HUDEP-2 (cell line): ENCODE results near the gene HPS4.

Experiments
- DNase-seq, 76 experiments: peaks; one replicate each; lab custom pipeline; 2025; ENCODE audit not compliant: unreplicated experiment in 76 of 76; lab: John Stamatoyannopoulos, UW

Gene HPS4

DNA sequence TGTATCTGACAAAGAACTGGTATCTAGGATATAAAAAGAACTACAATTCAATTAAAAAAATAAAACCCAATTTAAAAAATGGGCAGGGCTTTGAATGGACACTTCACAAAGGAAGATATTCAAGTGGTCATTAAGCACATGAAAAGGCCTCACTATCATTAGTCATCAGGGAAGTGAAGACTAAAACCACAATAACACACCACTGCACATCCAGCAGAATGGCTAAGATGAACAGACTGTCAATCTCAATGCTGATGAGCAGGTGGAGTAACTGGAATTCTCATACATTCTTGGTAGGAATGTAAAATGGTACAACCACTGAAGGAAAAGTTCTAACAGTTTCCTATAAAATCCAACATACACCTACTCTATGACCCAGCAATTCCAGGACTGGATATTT lies 8.9 kb downstream of the HPS4 start:
- DNase-seq, result peak in 1 of 76 experiments; percentile 8

- DNase-seq, result no peak
These were observed 12.1 kb downstream of the HPS4 start for GRCh38 chr22:26471522-26471921.

DNA sequence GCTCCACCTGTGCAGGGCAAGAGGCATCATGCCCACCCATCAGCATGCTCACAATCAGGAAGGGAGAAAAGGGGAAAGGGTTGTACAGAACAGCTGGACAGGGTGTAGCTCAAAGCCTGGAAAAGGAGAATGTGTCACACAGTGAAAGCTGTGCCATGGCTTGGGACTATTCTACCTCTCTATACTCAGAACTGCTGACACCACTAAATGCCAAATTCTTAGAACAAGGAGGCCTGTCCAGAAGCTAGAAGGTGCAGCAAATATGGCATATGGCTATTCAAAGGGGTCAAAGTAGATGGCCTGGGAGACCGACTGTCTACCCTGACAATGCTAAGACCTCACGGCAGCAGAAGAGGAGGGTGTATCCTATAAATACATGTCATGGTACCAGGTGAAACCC lies 12.8 kb downstream of the HPS4 start:
- DNase-seq, result no peak

DNA sequence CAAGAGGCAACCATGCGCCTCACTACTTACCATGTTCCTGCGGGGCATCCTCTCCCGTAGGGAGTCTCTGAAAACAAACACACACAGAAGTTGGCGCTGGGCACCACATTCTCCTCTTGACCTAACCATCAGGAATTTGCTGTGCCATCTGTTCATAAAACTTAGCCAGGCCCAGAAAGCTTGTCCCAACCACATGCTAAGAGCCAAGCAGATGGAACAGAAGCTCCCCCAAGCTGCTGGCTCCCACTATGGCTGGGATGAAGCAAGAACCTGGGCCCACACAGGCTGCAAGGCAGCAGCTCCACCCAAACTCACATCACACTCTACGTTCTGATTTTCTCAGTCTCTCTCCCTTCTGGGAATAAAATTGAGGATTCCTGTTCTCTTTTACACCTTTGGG lies 17.4 kb downstream of the HPS4 start:
- no peak for DNase-seq

DNA sequence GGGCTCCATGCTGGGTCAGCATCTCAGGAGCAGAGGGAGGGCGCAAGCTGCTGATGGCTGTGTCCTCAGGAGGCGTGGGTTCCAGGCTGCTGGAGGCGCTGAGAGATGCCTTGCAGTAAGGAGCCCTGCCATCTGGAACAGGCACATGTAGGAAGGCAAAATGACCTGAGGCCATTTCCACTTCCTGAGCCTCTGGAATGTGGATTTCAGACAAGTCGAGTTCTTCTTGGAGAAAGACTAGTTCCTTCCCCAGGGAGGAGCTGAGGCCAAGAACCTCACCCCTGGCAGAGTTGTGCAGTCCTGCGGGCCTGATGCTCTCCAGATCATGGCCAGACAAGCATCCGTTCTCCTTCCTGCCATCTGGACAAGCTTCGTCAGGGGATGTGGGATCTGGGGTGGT lies 19.3 kb downstream of the HPS4 start:
- no peak for DNase-seq

DNA sequence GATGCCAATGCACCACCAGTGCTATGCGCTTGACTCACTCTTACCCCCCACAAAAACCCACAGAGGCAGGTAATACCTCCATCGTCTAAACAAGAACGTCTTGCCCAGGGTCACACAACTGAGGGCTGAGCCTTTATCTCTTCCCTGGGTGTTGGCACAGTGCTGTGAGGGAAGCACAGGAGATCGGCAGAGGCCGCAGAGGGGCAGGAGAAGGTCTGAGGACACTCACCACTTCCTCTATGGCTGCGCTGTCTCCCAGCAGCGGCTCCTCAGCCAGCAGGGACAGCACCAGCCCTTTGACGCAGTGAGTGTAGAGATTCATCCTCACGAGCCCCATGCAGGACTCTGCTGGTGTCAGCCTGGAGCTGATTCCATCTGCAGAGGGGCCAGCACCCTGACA lies 19.9 kb downstream of the HPS4 start:
- no peak for DNase-seq

GRCh38 chr22:26463101-26463661 lies 20.4 kb downstream of the HPS4 start:
- no peak for DNase-seq

- no peak for DNase-seq
These were observed 20.9 kb downstream of the HPS4 start for GRCh38 chr22:26462641-26463040.

DNA sequence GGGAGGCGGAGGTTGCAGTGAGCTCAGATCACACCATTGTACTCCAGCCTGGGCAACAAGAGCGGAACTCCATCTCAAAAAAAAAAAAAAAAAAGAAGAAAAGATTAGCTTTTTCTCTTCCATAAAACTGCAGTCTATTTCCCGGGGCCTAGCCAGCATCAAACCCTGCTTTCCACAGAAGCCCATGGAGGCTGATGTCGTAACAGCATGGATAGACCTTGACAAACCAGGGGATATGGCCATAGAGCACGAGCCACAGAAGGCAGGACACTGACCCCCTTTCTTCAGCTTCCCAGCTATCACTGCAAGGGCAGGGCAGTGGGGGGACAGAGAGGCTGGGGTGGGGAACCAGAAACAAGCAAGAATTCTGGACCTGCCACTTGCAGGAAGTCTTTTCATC lies 21.5 kb downstream of the HPS4 start:
- no peak for DNase-seq

DNA sequence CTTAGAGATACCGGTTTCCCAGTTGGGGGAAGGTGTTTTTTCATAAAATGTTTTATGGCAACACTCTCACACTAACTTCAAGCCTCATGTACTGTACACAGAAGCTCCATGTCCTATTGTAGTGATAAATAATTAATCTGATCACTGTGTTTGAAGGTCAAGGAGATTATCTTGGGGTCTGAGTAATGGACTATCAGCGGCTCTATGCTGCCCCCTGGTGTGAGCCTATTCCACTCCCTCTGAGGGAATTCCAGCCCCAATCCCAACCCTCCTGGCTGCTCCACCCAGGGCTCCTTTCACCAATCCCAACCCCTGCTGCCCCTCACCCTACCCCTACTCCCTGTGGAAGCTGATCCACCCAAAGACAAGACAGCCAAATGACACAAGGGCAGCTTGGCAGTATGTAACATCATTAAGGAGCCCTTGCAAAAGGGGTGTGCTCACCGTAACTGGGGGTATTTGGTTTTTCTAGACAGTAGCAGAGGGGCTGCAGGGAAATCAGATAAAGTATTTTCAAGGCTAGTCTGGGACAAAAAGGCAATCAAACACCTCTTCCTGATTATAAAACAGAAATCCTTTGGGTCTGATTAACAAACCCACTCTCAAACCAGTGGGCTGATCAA lies 22.3 kb downstream of the HPS4 start:
- peak in 31 of 76 experiments; percentile 6 to 51 (median 22) for DNase-seq

DNA sequence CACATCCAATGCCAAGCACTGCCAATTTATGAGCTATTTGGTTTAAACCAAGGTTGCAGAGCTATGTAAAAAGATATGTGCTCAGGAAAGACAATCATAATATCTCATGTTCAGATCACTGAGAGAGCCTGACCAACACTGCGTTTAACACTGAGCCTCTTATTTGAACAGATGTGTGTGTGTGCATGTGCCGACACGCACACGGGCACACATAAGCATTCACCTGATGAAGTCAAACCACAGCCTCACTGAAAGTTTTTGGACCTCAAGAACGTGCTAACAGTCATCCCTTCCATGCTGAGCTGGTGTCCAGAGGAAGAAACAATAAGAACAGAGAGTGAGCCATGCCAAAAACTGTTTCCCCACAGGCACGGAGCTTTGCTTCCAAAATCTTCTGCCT lies 23.4 kb downstream of the HPS4 start:
- DNase-seq, result no peak

DNA sequence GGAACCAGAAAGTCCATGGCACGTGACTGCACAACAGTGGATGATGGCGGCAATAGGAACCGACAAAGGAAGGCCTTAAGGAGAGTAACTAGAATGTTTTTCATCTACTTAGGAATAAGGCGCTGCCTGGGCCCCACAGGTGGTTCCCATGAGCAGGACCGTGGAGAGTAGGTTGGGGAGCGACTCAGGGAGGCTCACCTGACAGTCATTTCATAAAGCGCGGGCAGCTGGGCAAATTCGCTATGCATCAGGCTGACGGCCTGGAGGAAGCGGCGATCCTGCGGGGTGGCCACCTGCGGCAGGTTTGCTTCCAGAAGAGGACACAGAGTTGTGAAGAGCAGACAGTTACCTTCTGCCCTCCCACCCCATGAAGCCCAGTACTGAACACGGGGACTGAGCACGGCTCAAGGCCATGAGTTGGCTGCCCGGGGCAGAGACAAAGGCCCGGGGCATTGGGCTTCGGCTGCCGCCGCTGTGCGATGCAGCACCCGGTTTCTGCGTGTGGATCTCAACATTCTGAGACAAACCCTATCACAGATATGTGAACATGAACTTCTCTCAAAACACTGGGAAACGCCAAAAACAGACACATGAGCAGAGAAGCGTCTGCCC lies 25.8 kb downstream of the HPS4 start:
- DNase-seq, result no peak

- no peak for DNase-seq
These were observed 29.6 kb downstream of the HPS4 start for GRCh38 chr22:26453812-26454500.

DNA sequence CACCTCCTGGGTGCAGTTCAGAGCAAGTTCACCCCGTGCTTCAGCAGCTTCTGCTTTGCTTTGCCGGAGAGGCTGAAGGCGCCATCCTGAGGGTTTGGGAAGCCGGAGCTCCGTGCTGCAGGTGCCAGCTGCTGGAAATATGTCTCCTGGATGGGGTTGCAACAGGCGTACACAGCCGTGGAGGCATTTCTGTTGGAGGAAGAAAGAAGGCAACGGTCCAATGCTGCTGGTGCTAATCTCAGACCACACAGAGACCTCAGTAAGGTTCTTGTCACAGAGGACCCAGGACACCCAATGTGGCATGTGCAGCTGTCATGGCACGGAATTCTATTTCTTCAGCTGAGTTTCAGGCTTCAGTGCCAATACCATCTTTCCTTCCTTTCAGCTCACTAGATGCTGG lies 30.4 kb downstream of the HPS4 start:
- DNase-seq, result no peak

DNA sequence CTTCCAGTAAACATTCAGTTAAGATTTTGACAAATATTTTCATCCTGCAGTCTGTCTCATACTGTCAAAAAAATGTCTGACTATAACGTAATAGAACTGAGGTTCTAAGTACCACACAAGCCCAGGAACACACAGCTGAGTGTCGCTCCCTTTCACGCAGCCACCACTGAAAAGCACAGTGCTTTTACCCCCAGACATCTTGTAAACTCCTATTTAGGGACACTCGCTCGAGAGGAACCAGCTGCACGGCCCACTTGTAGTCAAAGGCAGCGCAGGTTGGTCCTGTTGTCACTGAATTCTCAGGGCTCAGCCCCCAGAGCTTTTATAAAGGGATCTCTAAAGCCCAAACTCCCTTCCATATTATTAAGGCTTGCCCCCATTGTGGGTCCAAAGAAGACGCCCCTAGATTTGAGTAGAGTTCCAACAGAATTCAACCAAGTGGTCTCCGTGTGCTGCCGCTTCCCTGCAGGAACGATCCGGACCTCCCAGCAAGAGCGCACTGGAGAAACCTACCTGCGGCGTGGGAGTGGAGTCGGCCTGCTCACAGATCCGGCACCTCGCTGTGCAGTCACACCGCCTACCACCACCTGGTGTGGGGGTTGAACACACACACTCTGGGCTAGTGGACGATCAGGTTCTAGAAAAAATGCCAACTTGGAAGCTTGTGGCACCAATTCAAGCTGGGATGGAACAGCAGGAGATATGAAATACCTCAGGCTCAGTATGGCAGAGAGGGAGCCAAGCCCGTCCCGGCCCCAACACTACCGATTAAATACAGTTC lies 31.2 kb downstream of the HPS4 start:
- no peak for DNase-seq

DNA sequence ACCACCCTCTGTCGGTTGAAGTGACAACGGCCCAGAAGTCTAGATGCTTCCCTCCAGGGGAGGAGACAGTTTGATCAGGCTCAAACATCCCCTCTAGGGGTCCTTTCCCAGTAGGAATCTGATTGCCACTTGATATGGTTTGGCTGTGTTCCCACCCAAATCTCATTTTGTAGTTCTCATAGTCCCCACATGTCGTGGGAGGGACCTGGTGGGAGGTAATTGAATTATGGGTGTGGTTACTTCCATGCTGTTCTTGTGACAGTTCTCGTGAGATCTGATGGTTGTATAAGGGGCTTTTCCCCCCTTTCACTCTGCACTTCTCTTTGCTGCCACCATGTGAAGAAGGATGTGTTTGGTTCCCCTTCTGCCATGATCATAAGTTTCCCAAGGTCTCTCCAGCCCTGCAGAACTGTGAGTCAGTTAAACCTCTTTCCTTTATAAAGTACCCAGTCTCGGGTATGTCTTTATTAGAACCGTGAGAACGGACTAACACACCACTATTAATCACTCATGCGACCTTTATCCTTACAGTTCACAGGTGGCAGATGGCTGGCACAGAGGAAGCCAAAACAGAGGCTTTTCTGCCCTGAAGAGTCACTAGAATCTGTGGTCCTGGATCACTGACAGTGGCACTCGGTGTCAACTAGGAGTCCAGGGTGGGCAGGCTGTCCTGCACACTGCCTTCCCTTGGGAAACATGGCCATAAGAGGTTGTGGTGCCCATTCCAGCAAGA lies 33.0 kb downstream of the HPS4 start:
- no peak for DNase-seq

DNA sequence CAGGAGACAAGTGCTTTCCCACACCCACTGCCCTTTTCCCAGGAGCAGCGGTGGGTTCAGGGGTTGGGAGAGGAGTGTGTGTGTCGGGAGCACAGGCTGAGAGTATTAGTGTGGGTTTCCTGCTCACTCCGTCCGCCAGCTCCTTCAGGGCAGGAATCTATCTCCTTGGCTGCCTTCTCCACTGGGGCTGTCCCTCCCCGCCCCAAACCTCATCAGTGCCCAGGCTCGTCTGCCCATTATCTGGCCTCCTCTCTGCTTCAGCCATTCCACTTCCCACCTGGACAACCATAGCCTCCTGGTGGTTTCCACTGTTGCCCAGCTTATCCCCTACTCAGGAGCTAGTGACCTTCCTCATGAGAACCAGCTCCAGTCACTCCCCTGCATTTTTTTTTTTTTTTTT lies 34.6 kb downstream of the HPS4 start:
- DNase-seq, result no peak

GRCh38 chr22:26448334-26448733 lies 35.2 kb downstream of the HPS4 start:
- DNase-seq, result no peak

- DNase-seq, result no peak
These were observed 35.8 kb downstream of the HPS4 start for GRCh38 chr22:26447584-26448329.
